OCI-LY3 (cell line): ENCODE measurements around the gene ID3.

Source experiments
- EZH2phosphoT487 ChIP-seq: fragments of 200-600 bp; shearing (Covaris generic); IDR thresholded peaks from 2 replicates; pipeline ENCODE4 v1.6.1; 2018; ENCODE audit warnings: antibody characterized with exemption, mixed run types, low read depth
- TF ChIP-seq, protein P1 (sequence below): fragments of 200-600, 300-600 bp; sonication (generic); IDR thresholded peaks from 2 replicates; pipeline ENCODE4 v1.5.1; 2014; ENCODE audit warnings: antibody characterized with exemption, low read length, low read depth

- TF ChIP-seq, protein P1, sequence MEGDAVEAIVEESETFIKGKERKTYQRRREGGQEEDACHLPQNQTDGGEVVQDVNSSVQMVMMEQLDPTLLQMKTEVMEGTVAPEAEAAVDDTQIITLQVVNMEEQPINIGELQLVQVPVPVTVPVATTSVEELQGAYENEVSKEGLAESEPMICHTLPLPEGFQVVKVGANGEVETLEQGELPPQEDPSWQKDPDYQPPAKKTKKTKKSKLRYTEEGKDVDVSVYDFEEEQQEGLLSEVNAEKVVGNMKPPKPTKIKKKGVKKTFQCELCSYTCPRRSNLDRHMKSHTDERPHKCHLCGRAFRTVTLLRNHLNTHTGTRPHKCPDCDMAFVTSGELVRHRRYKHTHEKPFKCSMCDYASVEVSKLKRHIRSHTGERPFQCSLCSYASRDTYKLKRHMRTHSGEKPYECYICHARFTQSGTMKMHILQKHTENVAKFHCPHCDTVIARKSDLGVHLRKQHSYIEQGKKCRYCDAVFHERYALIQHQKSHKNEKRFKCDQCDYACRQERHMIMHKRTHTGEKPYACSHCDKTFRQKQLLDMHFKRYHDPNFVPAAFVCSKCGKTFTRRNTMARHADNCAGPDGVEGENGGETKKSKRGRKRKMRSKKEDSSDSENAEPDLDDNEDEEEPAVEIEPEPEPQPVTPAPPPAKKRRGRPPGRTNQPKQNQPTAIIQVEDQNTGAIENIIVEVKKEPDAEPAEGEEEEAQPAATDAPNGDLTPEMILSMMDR: no peak
- TF ChIP-seq EZH2phosphoT487: no peak
Observed at GRCh38 chr1:23593042-23593521, 33.8 kb upstream of the ID3 start.
